Measurements from ENCODE around the gene MYL6B.
A peak's percentile ranks its signal among the peaks of the same experiment; 100 is the strongest.

The MYL6B gene

GRCh38 chr12:56137853-56138571 lies 14.4 kb upstream of the MYL6B start:
- DNase-seq (ENCODE audit: low read depth, low spot score) = no peak
- H3K36me3 ChIP-seq (ENCODE audit: control insufficient read depth, insufficient read depth, low read length) = peaks cover 46% of the 10 kb centered on the region
- no peak overlapping the region for H3K4me3 ChIP-seq (ENCODE audit: low read length)
- no peaks in the 10 kb centered on the region for H3K4me1 ChIP-seq (ENCODE audit: control insufficient read depth, insufficient read depth, low read length)
- no peak overlapping the region for H3K27ac ChIP-seq (ENCODE audit: low read length)
- H3K9me3 ChIP-seq (ENCODE audit: control insufficient read depth, insufficient read depth, low read length) = no peaks in the 10 kb centered on the region
- H3K27me3 ChIP-seq (ENCODE audit: control insufficient read depth, insufficient read depth, low read length) = no peaks in the 10 kb centered on the region
- WGBS (ENCODE audit: insufficient coverage, insufficient read length) = no CpG with 5 or more reads among the region's 14 CpGs

- Histone ChIP-seq H3K36me3 (ENCODE audit: control insufficient read depth, insufficient read depth, low read length) (peaks cover 36% of the 10 kb centered on the region), H3K4me3 (ENCODE audit: low read length) (no peak overlapping the region), H3K27me3 (ENCODE audit: control insufficient read depth, insufficient read depth, low read length) (no peaks in the 10 kb centered on the region), H3K4me1 (ENCODE audit: control insufficient read depth, insufficient read depth, low read length) (no peaks in the 10 kb centered on the region), H3K9me3 (ENCODE audit: control insufficient read depth, insufficient read depth, low read length) (no peaks in the 10 kb centered on the region), H3K27ac (ENCODE audit: low read length) (no peak overlapping the region)
- WGBS (ENCODE audit: insufficient coverage, insufficient read length) = no CpG with 5 or more reads among the region's 19 CpGs
- no peak for DNase-seq (ENCODE audit: low read depth, low spot score)
These were observed 10.2 kb upstream of the MYL6B start for GRCh38 chr12:56141946-56142784.

- DNase-seq (ENCODE audit: low read depth, low spot score) = no peak
- no peaks in the 10 kb centered on the region for H3K4me1 ChIP-seq (ENCODE audit: control insufficient read depth, insufficient read depth, low read length)
- H3K36me3 ChIP-seq (ENCODE audit: control insufficient read depth, insufficient read depth, low read length) = peaks cover 30% of the 10 kb centered on the region
- no peaks in the 10 kb centered on the region for H3K9me3 ChIP-seq (ENCODE audit: control insufficient read depth, insufficient read depth, low read length)
- no CpG with 5 or more reads among the region's 4 CpGs for WGBS (ENCODE audit: insufficient coverage, insufficient read length)
- no peak overlapping the region for H3K27ac ChIP-seq (ENCODE audit: low read length)
- no peak overlapping the region for H3K4me3 ChIP-seq (ENCODE audit: low read length)
- no peaks in the 10 kb centered on the region for H3K27me3 ChIP-seq (ENCODE audit: control insufficient read depth, insufficient read depth, low read length)
These were observed 9.2 kb upstream of the MYL6B start for GRCh38 chr12:56143217-56143616.

- Histone ChIP-seq H3K27ac (ENCODE audit: low read length) (no peak overlapping the region), H3K9me3 (ENCODE audit: control insufficient read depth, insufficient read depth, low read length) (no peaks in the 10 kb centered on the region), H3K36me3 (ENCODE audit: control insufficient read depth, insufficient read depth, low read length) (peaks cover 24% of the 10 kb centered on the region), H3K4me1 (ENCODE audit: control insufficient read depth, insufficient read depth, low read length) (no peaks in the 10 kb centered on the region), H3K27me3 (ENCODE audit: control insufficient read depth, insufficient read depth, low read length) (no peaks in the 10 kb centered on the region), H3K4me3 (ENCODE audit: low read length) (no peak overlapping the region)
- no CpG with 5 or more reads among the region's 8 CpGs for whole genome bisulfite sequencing (ENCODE audit: insufficient coverage, insufficient read length)
- no peak for DNase-seq (ENCODE audit: low read depth, low spot score)
These were observed 8.5 kb upstream of the MYL6B start for GRCh38 chr12:56143870-56144269.

GRCh38 chr12:56145217-56145616 lies 7.2 kb upstream of the MYL6B start:
- Histone ChIP-seq H3K4me3 (ENCODE audit: low read length) (no peak overlapping the region), H3K27me3 (ENCODE audit: control insufficient read depth, insufficient read depth, low read length) (no peaks in the 10 kb centered on the region), H3K9me3 (ENCODE audit: control insufficient read depth, insufficient read depth, low read length) (no peaks in the 10 kb centered on the region), H3K4me1 (ENCODE audit: control insufficient read depth, insufficient read depth, low read length) (no peaks in the 10 kb centered on the region), H3K36me3 (ENCODE audit: control insufficient read depth, insufficient read depth, low read length) (peaks cover 24% of the 10 kb centered on the region), H3K27ac (ENCODE audit: low read length) (no peak overlapping the region)
- DNase-seq (ENCODE audit: low read depth, low spot score) = no peak
- WGBS (ENCODE audit: insufficient coverage, insufficient read length) = no CpG with 5 or more reads among the region's 3 CpGs

- no peaks in the 10 kb centered on the region for H3K27me3 ChIP-seq (ENCODE audit: control insufficient read depth, insufficient read depth, low read length)
- H3K4me3 ChIP-seq (ENCODE audit: low read length) = no peak overlapping the region
- peaks cover 18% of the 10 kb centered on the region for H3K36me3 ChIP-seq (ENCODE audit: control insufficient read depth, insufficient read depth, low read length)
- no peaks in the 10 kb centered on the region for H3K4me1 ChIP-seq (ENCODE audit: control insufficient read depth, insufficient read depth, low read length)
- WGBS (ENCODE audit: insufficient coverage, insufficient read length) = no CpG with 5 or more reads among the region's 13 CpGs
- no peak for DNase-seq (ENCODE audit: low read depth, low spot score)
- no peaks in the 10 kb centered on the region for H3K9me3 ChIP-seq (ENCODE audit: control insufficient read depth, insufficient read depth, low read length)
- no peak overlapping the region for H3K27ac ChIP-seq (ENCODE audit: low read length)
These were observed 5.6 kb upstream of the MYL6B start for GRCh38 chr12:56146492-56147460.

- Histone ChIP-seq H3K36me3 (ENCODE audit: control insufficient read depth, insufficient read depth, low read length) (peaks cover 4% of the 10 kb centered on the region; the same call in 1 of the 2 replicates), H3K9me3 (ENCODE audit: control insufficient read depth, insufficient read depth, low read length) (no peaks in the 10 kb centered on the region), H3K4me1 (ENCODE audit: control insufficient read depth, insufficient read depth, low read length) (no peaks in the 10 kb centered on the region; the same call in 1 of the 2 replicates), H3K4me3 (ENCODE audit: low read length) (no peak overlapping the region), H3K27ac (ENCODE audit: low read length) (no peak overlapping the region), H3K27me3 (ENCODE audit: control insufficient read depth, insufficient read depth, low read length) (no peaks in the 10 kb centered on the region)
- no peak for DNase-seq (ENCODE audit: low read depth, low spot score)
- WGBS (ENCODE audit: insufficient coverage, insufficient read length) = no CpG with 5 or more reads among the region's 3 CpGs
These were observed 1.8 kb upstream of the MYL6B start for GRCh38 chr12:56150563-56150962.

GRCh38 chr12:56151672-56152131 lies 685 bp upstream of the MYL6B start:
- no CpG with 5 or more reads among the region's 12 CpGs for WGBS (ENCODE audit: insufficient coverage, insufficient read length)
- Histone ChIP-seq H3K4me1 (ENCODE audit: control insufficient read depth, insufficient read depth, low read length) (no peaks in the 10 kb centered on the region; the same call in 1 of the 2 replicates), H3K9me3 (ENCODE audit: control insufficient read depth, insufficient read depth, low read length) (no peaks in the 10 kb centered on the region), H3K4me3 (ENCODE audit: low read length) (peak overlapping the region; percentile 86; the same call in 1 of the 2 replicates), H3K27ac (ENCODE audit: low read length) (no peak overlapping the region), H3K27me3 (ENCODE audit: control insufficient read depth, insufficient read depth, low read length) (no peaks in the 10 kb centered on the region), H3K36me3 (ENCODE audit: control insufficient read depth, insufficient read depth, low read length) (peaks cover 4% of the 10 kb centered on the region; the same call in 1 of the 2 replicates)
- no peak for DNase-seq (ENCODE audit: low read depth, low spot score)

- DNase-seq (ENCODE audit: low read depth, low spot score) = no peak
- Histone ChIP-seq H3K4me3 (ENCODE audit: low read length) (peak overlapping the region; percentile 86; the same call in 1 of the 2 replicates), H3K4me1 (ENCODE audit: control insufficient read depth, insufficient read depth, low read length) (no peaks in the 10 kb centered on the region; the same call in 1 of the 2 replicates), H3K9me3 (ENCODE audit: control insufficient read depth, insufficient read depth, low read length) (no peaks in the 10 kb centered on the region), H3K27me3 (ENCODE audit: control insufficient read depth, insufficient read depth, low read length) (no peaks in the 10 kb centered on the region), H3K27ac (ENCODE audit: low read length) (no peak overlapping the region), H3K36me3 (ENCODE audit: control insufficient read depth, insufficient read depth, low read length) (peaks cover 4% of the 10 kb centered on the region; the same call in 1 of the 2 replicates)
- WGBS (ENCODE audit: insufficient coverage, insufficient read length) = no CpG with 5 or more reads among the region's 8 CpGs
These were observed 630 bp downstream of the MYL6B start for GRCh38 chr12:56152756-56153677.

All from iPS DF 6.9 (cell line).